ENCODE data around the gene CFD.
A peak's percentile ranks its signal among the peaks of the same experiment; 100 is the strongest.

Gene CFD

DNA sequence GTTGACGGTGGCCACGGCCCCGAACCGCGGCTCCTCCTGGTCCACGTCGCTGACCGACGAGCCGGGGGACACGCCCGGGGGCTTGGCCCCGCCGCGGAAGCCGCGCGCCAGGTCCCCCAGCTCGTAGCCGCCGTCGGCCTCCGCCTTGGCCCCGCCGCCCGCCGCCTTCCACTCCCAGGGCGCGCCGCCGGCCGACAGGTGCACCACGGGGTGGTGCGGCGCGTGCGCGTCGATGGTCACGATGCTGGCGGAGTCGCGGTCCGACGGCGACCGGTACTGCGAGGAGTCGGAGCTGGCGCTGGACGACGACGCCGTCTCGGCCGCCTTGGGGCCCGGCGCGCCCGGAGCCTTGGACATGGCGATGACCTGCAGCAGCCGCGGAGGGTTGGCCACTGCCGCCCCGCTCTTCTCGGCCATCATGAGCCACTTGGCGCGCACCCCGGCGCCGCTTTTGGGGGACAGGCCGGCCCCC, 46.7 kb upstream of the CFD start:
- Histone ChIP-seq H3K4me1 (ENCODE audit: control insufficient read depth, insufficient read depth, low read length) (no peaks in the 10 kb centered on the region), H3K9me3 (ENCODE audit: control insufficient read depth, insufficient read depth, low read depth, low read length) (no peaks in the 10 kb centered on the region), H3K36me3 (ENCODE audit: control insufficient read depth in 2 of 2, insufficient read depth in 1 of 2, low read length in 2 of 2) (peaks cover 27 to 54% of the 10 kb centered on the region in 2 experiments; a peak in 2 of 3 replicates), H3K27ac (ENCODE audit: extremely low read depth, low read depth, low read length) (no peak overlapping the region), H3K4me3 (ENCODE audit: low read depth, low read length) (no peak overlapping the region)
- POLR2A ChIA-PET, result interaction anchor here (0.5 to 1.0 kb wide), 2 partner anchors 10 to 35 kb away, joined by 3 to 6 read pairs; no protein-coding TSS in a partner anchor
- no peak for TF ChIP-seq ZNF560 (tag by site-specific recombination; IDR thresholded peaks at IDR 0.05; ENCODE audit: borderline replicate concordance)
- TF ChIP-seq HOXC10 (CRISPR knock-in tag; IDR thresholded peaks at IDR 0.05), result 0 out of 2 replicates have a peak, but pooled peaks have one; percentile 27
- CTCF ChIA-PET, result interaction anchor here (0.6 kb wide), 1 partner anchor 42 kb away, joined by 3 read pairs; no protein-coding TSS in a partner anchor

- Histone ChIP-seq H3K9me3 (ENCODE audit: control insufficient read depth, insufficient read depth, low read depth, low read length) (no peaks in the 10 kb centered on the region), H3K27ac (ENCODE audit: extremely low read depth, low read depth, low read length) (no peak overlapping the region), H3K4me3 (ENCODE audit: low read depth, low read length) (no peak overlapping the region), H3K4me1 (ENCODE audit: control insufficient read depth, insufficient read depth, low read length) (no peaks in the 10 kb centered on the region), H3K36me3 (ENCODE audit: control insufficient read depth in 2 of 2, insufficient read depth in 1 of 2, low read length in 2 of 2) (peaks cover 24 to 48% of the 10 kb centered on the region in 2 experiments; a peak in 2 of 3 replicates)
- ChIA-PET POLR2A (interaction anchor here (0.5 to 1.0 kb wide), 2 partner anchors 11 to 35 kb away, joined by 3 to 6 read pairs; no protein-coding TSS in a partner anchor), CTCF (interaction anchor here (1.4 kb wide), 1 partner anchor 12 kb away, joined by 3 read pairs; no protein-coding TSS in a partner anchor)
- TF ChIP-seq ZNF791 (tag by site-specific recombination; IDR thresholded peaks at IDR 0.05) (no peak), ZNF654 (tag by site-specific recombination; IDR thresholded peaks at IDR 0.05; ENCODE audit: low read depth) (no peak)
- TF ChIP-seq, protein P1, sequence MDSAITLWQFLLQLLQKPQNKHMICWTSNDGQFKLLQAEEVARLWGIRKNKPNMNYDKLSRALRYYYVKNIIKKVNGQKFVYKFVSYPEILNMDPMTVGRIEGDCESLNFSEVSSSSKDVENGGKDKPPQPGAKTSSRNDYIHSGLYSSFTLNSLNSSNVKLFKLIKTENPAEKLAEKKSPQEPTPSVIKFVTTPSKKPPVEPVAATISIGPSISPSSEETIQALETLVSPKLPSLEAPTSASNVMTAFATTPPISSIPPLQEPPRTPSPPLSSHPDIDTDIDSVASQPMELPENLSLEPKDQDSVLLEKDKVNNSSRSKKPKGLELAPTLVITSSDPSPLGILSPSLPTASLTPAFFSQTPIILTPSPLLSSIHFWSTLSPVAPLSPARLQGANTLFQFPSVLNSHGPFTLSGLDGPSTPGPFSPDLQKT (IDR thresholded peaks at IDR 0.05; ENCODE audit: borderline replicate concordance, low read depth, low read length), result no peak
- TF ChIP-seq, protein P2, sequence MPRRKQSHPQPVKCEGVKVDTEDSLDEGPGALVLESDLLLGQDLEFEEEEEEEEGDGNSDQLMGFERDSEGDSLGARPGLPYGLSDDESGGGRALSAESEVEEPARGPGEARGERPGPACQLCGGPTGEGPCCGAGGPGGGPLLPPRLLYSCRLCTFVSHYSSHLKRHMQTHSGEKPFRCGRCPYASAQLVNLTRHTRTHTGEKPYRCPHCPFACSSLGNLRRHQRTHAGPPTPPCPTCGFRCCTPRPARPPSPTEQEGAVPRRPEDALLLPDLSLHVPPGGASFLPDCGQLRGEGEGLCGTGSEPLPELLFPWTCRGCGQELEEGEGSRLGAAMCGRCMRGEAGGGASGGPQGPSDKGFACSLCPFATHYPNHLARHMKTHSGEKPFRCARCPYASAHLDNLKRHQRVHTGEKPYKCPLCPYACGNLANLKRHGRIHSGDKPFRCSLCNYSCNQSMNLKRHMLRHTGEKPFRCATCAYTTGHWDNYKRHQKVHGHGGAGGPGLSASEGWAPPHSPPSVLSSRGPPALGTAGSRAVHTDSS (tag by site-specific recombination; IDR thresholded peaks at IDR 0.05), result peak; percentile 95
These were observed 46.0 kb upstream of the CFD start for GRCh38 chr19:813219-814151.

DNA sequence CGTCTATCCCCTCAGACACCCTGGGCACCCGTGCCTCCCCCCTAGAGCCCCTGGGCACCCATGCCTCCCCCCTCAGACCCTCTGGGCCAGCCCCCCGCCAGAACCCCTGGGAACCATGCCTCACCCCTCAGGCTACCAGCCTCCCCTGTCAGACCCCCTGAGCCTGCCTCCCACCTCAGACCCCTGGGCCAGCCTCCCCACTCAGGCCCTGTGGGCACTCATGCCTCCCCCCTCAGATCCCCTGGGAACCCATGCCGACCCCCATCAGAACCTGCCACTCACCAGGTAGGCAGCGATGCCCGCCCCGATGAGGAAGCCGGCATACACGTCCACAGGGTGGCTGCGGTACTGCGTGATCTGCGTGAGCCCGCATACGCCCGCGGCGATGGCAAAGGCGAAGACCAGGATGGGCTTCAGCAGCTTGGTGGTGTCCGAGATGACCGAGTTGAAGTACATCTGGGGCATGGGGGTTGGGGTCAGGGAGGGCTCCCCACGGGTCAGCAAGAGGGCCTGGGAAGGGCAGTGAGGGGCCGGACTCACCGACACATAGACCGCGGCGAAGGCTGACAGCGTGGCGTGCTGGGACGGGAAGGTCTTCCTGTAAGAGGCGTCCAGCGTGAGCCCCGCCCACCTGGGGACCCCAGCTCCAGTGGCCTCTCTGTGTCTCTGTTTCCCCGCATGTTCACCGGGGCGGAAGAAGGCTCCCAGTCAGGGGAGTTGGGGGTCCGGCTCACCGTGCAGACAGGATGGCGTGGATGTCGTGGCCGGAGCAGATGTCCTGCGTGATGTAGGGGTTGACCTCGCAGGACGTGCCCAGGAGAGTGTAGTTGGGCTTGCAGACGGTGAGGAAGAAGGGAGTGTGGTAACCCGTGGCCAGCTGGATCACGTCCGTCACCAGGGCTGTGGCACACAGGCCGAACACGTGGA, 45.0 kb upstream of the CFD start:
- Histone ChIP-seq H3K27ac (ENCODE audit: extremely low read depth, low read depth, low read length) (no peak overlapping the region), H3K4me1 (ENCODE audit: control insufficient read depth, insufficient read depth, low read length) (no peaks in the 10 kb centered on the region), H3K9me3 (ENCODE audit: control insufficient read depth, insufficient read depth, low read depth, low read length) (no peaks in the 10 kb centered on the region), H3K4me3 (ENCODE audit: low read depth, low read length) (no peak overlapping the region), H3K36me3 (ENCODE audit: control insufficient read depth in 2 of 2, insufficient read depth in 1 of 2, low read length in 2 of 2) (peaks cover 17 to 40% of the 10 kb centered on the region in 2 experiments; a peak in 2 of 3 replicates)
- TF ChIP-seq ZNF214 (tag by site-specific recombination; IDR thresholded peaks at IDR 0.05; ENCODE audit: borderline replicate concordance) (no peak), BCL11B (tag by site-specific recombination; IDR thresholded peaks at IDR 0.05; ENCODE audit: low read depth) (peak; percentile 6; the same call in 1 of the 2 replicates), ZNF292 (tag by site-specific recombination; IDR thresholded peaks at IDR 0.05; ENCODE audit: borderline replicate concordance, low read depth) (no peak), ZNF366 (tag by site-specific recombination; conservative IDR thresholded peaks at IDR 0.05) (peak; percentile 40; the same call in 1 of the 2 replicates)
- TF ChIP-seq, protein P3, sequence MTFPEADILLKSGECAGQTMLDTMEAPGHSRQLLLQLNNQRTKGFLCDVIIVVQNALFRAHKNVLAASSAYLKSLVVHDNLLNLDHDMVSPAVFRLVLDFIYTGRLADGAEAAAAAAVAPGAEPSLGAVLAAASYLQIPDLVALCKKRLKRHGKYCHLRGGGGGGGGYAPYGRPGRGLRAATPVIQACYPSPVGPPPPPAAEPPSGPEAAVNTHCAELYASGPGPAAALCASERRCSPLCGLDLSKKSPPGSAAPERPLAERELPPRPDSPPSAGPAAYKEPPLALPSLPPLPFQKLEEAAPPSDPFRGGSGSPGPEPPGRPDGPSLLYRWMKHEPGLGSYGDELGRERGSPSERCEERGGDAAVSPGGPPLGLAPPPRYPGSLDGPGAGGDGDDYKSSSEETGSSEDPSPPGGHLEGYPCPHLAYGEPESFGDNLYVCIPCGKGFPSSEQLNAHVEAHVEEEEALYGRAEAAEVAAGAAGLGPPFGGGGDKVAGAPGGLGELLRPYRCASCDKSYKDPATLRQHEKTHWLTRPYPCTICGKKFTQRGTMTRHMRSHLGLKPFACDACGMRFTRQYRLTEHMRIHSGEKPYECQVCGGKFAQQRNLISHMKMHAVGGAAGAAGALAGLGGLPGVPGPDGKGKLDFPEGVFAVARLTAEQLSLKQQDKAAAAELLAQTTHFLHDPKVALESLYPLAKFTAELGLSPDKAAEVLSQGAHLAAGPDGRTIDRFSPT (tag by site-specific recombination; IDR thresholded peaks at IDR 0.05), result peak; percentile 49
- TF ChIP-seq, protein P2 (tag by site-specific recombination; IDR thresholded peaks at IDR 0.05), result no peak
- ChIA-PET CTCF (interaction anchor here (0.6 to 1.4 kb wide), 3 partner anchors 11 to 44 kb away, joined by 3 to 6 read pairs (median 4); no protein-coding TSS in a partner anchor), POLR2A (no interaction called here)
